RWPE1 (cell line): ENCODE results near the gene MAPKAPK3.

Experiments used
- CTCF ChIA-PET: fragments of 350-600 bp; sonication (Branson Sonifier 250); formaldehyde crosslinking; extraction: SDS; loops from one replicate; lab custom pipeline; 2021; lab: Yijun Ruan, JAX
- POLR2A ChIA-PET: fragments of 400-600 bp; formaldehyde crosslinking; extraction: SDS; loops from one replicate; lab custom pipeline; 2020; ENCODE audit warnings: antibody characterized with exemption; ENCODE audit not compliant: low non-redundant PET; lab: Yijun Ruan, JAX
- DNase-seq: peaks from one replicate; pipeline ENCODE4 v3.0.0; 2012; ENCODE audit warnings: low spot score
- H3K27ac ChIP-seq: fragments of 450-650 bp; 2 replicates; pipeline ENCODE4 v1.5.1; 2017
- TF ChIP-seq, protein P1 (sequence below): fragments of 450-650 bp; conservative IDR thresholded peaks from 2 replicates; pipeline ENCODE4 v1.5.1; 2017; ENCODE audit warnings: low read depth, mild to moderate bottlenecking

Gene MAPKAPK3

GRCh38 chr3:50572158-50572557 lies 44.8 kb upstream of the MAPKAPK3 start:
- peak; percentile 35 for DNase-seq
- ChIA-PET CTCF (interaction anchor here (0.7 to 2.4 kb wide), 2 partner anchors 41 to 42 kb away, joined by 4 to 11 read pairs; no protein-coding TSS in a partner anchor), POLR2A (no interaction called here)
- TF ChIP-seq, protein P1, sequence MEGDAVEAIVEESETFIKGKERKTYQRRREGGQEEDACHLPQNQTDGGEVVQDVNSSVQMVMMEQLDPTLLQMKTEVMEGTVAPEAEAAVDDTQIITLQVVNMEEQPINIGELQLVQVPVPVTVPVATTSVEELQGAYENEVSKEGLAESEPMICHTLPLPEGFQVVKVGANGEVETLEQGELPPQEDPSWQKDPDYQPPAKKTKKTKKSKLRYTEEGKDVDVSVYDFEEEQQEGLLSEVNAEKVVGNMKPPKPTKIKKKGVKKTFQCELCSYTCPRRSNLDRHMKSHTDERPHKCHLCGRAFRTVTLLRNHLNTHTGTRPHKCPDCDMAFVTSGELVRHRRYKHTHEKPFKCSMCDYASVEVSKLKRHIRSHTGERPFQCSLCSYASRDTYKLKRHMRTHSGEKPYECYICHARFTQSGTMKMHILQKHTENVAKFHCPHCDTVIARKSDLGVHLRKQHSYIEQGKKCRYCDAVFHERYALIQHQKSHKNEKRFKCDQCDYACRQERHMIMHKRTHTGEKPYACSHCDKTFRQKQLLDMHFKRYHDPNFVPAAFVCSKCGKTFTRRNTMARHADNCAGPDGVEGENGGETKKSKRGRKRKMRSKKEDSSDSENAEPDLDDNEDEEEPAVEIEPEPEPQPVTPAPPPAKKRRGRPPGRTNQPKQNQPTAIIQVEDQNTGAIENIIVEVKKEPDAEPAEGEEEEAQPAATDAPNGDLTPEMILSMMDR, result peak; percentile 77
- H3K27ac ChIP-seq, result peak overlapping the region; percentile 35

DNA sequence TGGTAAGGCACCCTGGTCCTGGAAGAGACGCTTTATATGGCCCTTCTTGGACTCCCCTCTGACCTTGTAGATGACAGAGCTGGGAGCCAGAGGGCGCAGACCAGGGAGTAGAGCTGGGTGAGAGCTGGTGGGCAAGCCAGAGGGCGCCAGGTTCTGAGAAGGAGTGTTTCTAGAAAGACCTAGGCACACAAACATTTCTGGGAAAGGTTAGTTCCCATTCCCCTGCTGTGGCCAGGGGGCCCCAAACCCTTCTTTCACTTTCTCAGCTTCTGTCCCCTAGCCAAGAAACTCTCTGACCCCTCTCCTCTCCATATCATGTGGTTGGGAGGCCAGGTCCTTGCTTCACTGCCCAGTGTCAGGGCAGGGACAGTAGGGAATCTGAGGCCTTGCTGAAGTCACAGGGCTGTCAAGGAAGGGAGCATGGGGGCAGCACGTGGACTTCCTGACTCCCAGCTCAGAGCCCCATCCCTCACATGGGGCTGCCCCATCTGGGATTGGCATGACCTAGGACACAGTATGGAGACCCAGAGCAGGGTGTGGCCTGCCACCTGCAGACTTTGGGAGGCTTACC lies 44.1 kb upstream of the MAPKAPK3 start:
- CTCF ChIA-PET, result interaction anchor here (2.4 kb wide), 1 partner anchor 40 kb away, joined by 11 read pairs; no protein-coding TSS in a partner anchor
- H3K27ac ChIP-seq, result peak overlapping the region; percentile 35
- TF ChIP-seq, protein P1, result no peak
- no peak for DNase-seq
- POLR2A ChIA-PET, result no interaction called here

GRCh38 chr3:50573566-50574443 lies 43.1 kb upstream of the MAPKAPK3 start:
- TF ChIP-seq, protein P1, result no peak
- DNase-seq, result no peak
- ChIA-PET CTCF (interaction anchor here (2.4 kb wide), 1 partner anchor 40 kb away, joined by 11 read pairs; no protein-coding TSS in a partner anchor), POLR2A (no interaction called here)
- peak overlapping the region; percentile 66 for H3K27ac ChIP-seq

- POLR2A ChIA-PET, result no interaction called here
- CTCF ChIA-PET, result no interaction called here
- no peak for DNase-seq
- peak overlapping the region; percentile 66 for H3K27ac ChIP-seq
- TF ChIP-seq, protein P1, result no peak
Observed at GRCh38 chr3:50574444-50574831, 42.5 kb upstream of the MAPKAPK3 start.

DNA sequence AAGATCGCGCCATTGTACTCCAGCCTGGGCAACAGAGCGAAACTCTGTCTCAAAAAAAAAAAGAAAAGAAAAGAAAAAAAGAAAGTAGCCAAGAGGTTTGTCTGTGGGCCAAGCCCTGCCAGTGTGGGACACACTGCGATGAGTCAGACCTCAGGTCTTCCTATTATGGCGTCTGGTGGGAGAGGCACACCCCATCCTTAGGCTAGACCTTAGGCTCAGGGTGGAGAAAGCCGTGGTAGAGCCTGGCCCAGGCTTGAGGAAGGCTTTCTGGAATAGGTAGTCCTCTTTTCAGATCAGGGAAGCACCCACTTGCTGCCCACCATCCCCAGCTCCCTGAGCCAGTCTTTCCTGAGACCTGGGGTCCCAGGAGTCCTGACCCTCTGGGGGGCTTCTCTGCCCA lies 41.6 kb upstream of the MAPKAPK3 start:
- DNase-seq, result peak; percentile 16
- ChIA-PET CTCF (no interaction called here), POLR2A (no interaction called here)
- H3K27ac ChIP-seq, result peak overlapping the region; percentile 66
- TF ChIP-seq, protein P1, result no peak

- DNase-seq, result no peak
- H3K27ac ChIP-seq, result no peak overlapping the region
- CTCF ChIA-PET, result interaction anchor here (0.7 kb wide), 1 partner anchor 899 kb away, joined by 4 read pairs; no protein-coding TSS in a partner anchor
- POLR2A ChIA-PET, result no interaction called here
- TF ChIP-seq, protein P1, result no peak
Observed at GRCh38 chr3:50577348-50577747, 39.6 kb upstream of the MAPKAPK3 start.
